Neural progenitor cell (in vitro differentiated cells): ENCODE results near the gene CLEC2A.

Experiments
- EZH2 ChIP-seq: fragments of 200-600 bp; sonication (generic); IDR thresholded peaks from 2 replicates; pipeline ENCODE4 v1.6.1; 2017; ENCODE audit warnings: antibody characterized with exemption, mild to moderate bottlenecking, moderate library complexity
- TF ChIP-seq, protein P1 (sequence below): fragments of 200-600 bp; sonication (generic); IDR thresholded peaks from 2 replicates; pipeline ENCODE4 v1.5.1; 2017; ENCODE audit warnings: antibody characterized with exemption, mild to moderate bottlenecking

DNA sequence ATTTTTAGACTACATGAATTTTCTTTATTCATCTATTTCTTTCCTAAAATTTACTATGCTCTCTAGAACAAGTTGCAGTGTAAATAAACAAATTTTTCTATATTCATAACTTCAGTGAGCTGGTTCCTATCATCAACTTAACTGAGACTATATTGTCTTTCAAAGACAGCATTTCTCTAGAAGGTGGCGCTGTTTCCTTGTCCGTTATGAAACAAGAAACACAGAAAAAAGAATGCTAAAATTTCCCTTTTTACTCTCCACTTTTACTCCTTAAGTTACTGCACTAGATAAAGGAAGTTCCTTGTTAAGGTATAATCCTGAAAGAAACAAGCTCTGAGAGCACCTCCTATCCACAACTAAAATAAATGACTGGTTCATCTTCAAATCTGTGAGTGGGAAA, 8.2 kb upstream of the CLEC2A start:
- TF ChIP-seq EZH2: no peak
- TF ChIP-seq, protein P1, sequence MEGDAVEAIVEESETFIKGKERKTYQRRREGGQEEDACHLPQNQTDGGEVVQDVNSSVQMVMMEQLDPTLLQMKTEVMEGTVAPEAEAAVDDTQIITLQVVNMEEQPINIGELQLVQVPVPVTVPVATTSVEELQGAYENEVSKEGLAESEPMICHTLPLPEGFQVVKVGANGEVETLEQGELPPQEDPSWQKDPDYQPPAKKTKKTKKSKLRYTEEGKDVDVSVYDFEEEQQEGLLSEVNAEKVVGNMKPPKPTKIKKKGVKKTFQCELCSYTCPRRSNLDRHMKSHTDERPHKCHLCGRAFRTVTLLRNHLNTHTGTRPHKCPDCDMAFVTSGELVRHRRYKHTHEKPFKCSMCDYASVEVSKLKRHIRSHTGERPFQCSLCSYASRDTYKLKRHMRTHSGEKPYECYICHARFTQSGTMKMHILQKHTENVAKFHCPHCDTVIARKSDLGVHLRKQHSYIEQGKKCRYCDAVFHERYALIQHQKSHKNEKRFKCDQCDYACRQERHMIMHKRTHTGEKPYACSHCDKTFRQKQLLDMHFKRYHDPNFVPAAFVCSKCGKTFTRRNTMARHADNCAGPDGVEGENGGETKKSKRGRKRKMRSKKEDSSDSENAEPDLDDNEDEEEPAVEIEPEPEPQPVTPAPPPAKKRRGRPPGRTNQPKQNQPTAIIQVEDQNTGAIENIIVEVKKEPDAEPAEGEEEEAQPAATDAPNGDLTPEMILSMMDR: peak; percentile 51
